GM19397 (cell line): Measurements from ENCODE around the gene MAST4.

Source experiments
- ATAC-seq: cut with Tn5 transposase; IDR thresholded peaks from one replicate; pipeline ENCODE4 v1.9.1; 2021; ENCODE audit warnings: mild to moderate bottlenecking, moderate library complexity; ENCODE audit not compliant: unreplicated experiment

Gene MAST4

GRCh38 chr5:66867618-66868322 lies 271.6 kb downstream of the MAST4 start:
- no peak for ATAC-seq

- ATAC-seq = no peak
Measured at GRCh38 chr5:66869347-66869746, 273.2 kb downstream of the MAST4 start.

- no peak for ATAC-seq
Measured at GRCh38 chr5:66870708-66871107, 274.5 kb downstream of the MAST4 start.

- no peak for ATAC-seq
Measured at GRCh38 chr5:66871651-66872050, 275.5 kb downstream of the MAST4 start.

GRCh38 chr5:66872736-66873331 lies 276.6 kb downstream of the MAST4 start:
- no peak for ATAC-seq

GRCh38 chr5:66874004-66874403 lies 277.8 kb downstream of the MAST4 start:
- no peak for ATAC-seq

- ATAC-seq = no peak
Measured at GRCh38 chr5:66875315-66875714, 279.1 kb downstream of the MAST4 start.

GRCh38 chr5:66876266-66876807 lies 280.1 kb downstream of the MAST4 start:
- ATAC-seq = no peak

- ATAC-seq = no peak
Measured at GRCh38 chr5:66877843-66878242, 281.6 kb downstream of the MAST4 start.

- no peak for ATAC-seq
Measured at GRCh38 chr5:66880401-66880800, 284.2 kb downstream of the MAST4 start.

- ATAC-seq = no peak
Measured at GRCh38 chr5:66881480-66882161, 285.4 kb downstream of the MAST4 start.

GRCh38 chr5:66882606-66883227 lies 286.5 kb downstream of the MAST4 start:
- no peak for ATAC-seq

- no peak for ATAC-seq
Measured at GRCh38 chr5:66884564-66885243, 288.5 kb downstream of the MAST4 start.

- no peak for ATAC-seq
Measured at GRCh38 chr5:66886941-66887340, 290.7 kb downstream of the MAST4 start.

- ATAC-seq = no peak
Measured at GRCh38 chr5:66888613-66889012, 292.4 kb downstream of the MAST4 start.

GRCh38 chr5:66889056-66889455 lies 292.9 kb downstream of the MAST4 start:
- ATAC-seq = no peak

- ATAC-seq = no peak
Measured at GRCh38 chr5:66889524-66889923, 293.3 kb downstream of the MAST4 start.

- no peak for ATAC-seq
Measured at GRCh38 chr5:66891184-66891925, 295.2 kb downstream of the MAST4 start.

- no peak for ATAC-seq
Measured at GRCh38 chr5:66892716-66893115, 296.5 kb downstream of the MAST4 start.
